Neuronal stem cell (in vitro differentiated cells): ENCODE results near the gene COL4A4.

Source experiments
- DNase-seq: peaks from one replicate; pipeline ENCODE4 v3.0.0-alpha.2; 2013; ENCODE audit warnings: low spot score
- H2AFZ ChIP-seq: one replicate; pipeline ENCODE4 v1.6.1; 2013; ENCODE audit warnings: mild to moderate bottlenecking, low read length, inconsistent platforms
- H2AK5ac ChIP-seq: 2 replicates; pipeline ENCODE4 v1.6.1; 2013; ENCODE audit warnings: low read depth, mild to moderate bottlenecking, inconsistent platforms, low read length, moderate library complexity, mixed read lengths
- H2BK120ac ChIP-seq: 2 replicates; pipeline ENCODE4 v1.6.1; 2013; ENCODE audit warnings: low read depth, mild to moderate bottlenecking, inconsistent platforms, low read length, moderate library complexity, mixed read lengths
- H2BK12ac ChIP-seq: one replicate; pipeline ENCODE4 v1.6.1; 2013; ENCODE audit warnings: low read length, inconsistent platforms
- H2BK15ac ChIP-seq: 2 replicates; pipeline ENCODE4 v1.6.1; 2013; ENCODE audit warnings: mild to moderate bottlenecking, low read length, inconsistent platforms, mixed read lengths
- H2BK5ac ChIP-seq: one replicate; pipeline ENCODE4 v1.6.1; 2013; ENCODE audit warnings: inconsistent platforms, mild to moderate bottlenecking, low read length, moderate library complexity
- H3K14ac ChIP-seq: one replicate; pipeline ENCODE4 v1.6.1; 2013; ENCODE audit warnings: low read length, inconsistent platforms
- H3K18ac ChIP-seq: 2 replicates; pipeline ENCODE4 v1.6.1; 2013; ENCODE audit warnings: low read length, inconsistent platforms
- H3K23ac ChIP-seq: 2 replicates; pipeline ENCODE4 v1.6.1; 2013; ENCODE audit warnings: low read depth, mild to moderate bottlenecking, mixed read lengths, low read length, inconsistent platforms; ENCODE audit not compliant: poor library complexity
- H3K27ac ChIP-seq: replicated peaks from 3 replicates; pipeline ENCODE4 v1.5.1; 2013; ENCODE audit warnings: low read length, inconsistent platforms
- H3K27me3 ChIP-seq, 3 experiments: 2 replicates each; pipeline ENCODE4 v1.6.1; 2013; ENCODE audit warnings: low read length in 3 of 3, mild to moderate bottlenecking in 2 of 3, inconsistent platforms in 1 of 3, low read depth in 1 of 3, mixed read lengths in 1 of 3, moderate library complexity in 1 of 3; ENCODE audit not compliant: control insufficient read depth in 3 of 3, insufficient read depth in 3 of 3
- H3K36me3 ChIP-seq, 2 donors: replicated peaks in 1 of 2; 2 replicates each; pipeline ENCODE4 v1.6.1; 2013; ENCODE audit warnings: low read length in 2 of 2; ENCODE audit not compliant: control insufficient read depth in 2 of 2, insufficient read depth in 2 of 2
- H3K4ac ChIP-seq: 2 replicates; pipeline ENCODE4 v1.6.1; 2013; ENCODE audit warnings: inconsistent platforms, mild to moderate bottlenecking, low read length, moderate library complexity
- H3K4me1 ChIP-seq, 2 donors: 1 replicate in 1 of 2; 2 replicates in 1 of 2; pipeline ENCODE4 v1.6.1; 2013; ENCODE audit warnings: low read length in 2 of 2, low read depth in 1 of 2; ENCODE audit not compliant: control insufficient read depth in 2 of 2, insufficient read depth in 1 of 2
- H3K4me2 ChIP-seq: one replicate; pipeline ENCODE4 v1.6.1; 2013; ENCODE audit warnings: mild to moderate bottlenecking, low read length, inconsistent platforms; ENCODE audit not compliant: insufficient read depth, poor library complexity, severe bottlenecking
- H3K4me3 ChIP-seq, 2 donors: 2 replicates each; pipeline ENCODE4 v1.5.1; 2013; ENCODE audit warnings: low read length in 2 of 2, mild to moderate bottlenecking in 2 of 2, inconsistent platforms in 1 of 2, moderate library complexity in 1 of 2
- H3K79me1 ChIP-seq: one replicate; pipeline ENCODE4 v1.6.1; 2013; ENCODE audit warnings: low read depth, mild to moderate bottlenecking, inconsistent platforms, low read length, moderate library complexity
- H3K9ac ChIP-seq: one replicate; pipeline ENCODE4 v1.6.1; 2013; ENCODE audit warnings: mild to moderate bottlenecking, low read depth, low read length, inconsistent platforms; ENCODE audit not compliant: poor library complexity
- H3K9me3 ChIP-seq, 2 donors: replicated peaks in 1 of 2; 2 replicates each; pipeline versions ENCODE3 to v1.6.1; 2013; ENCODE audit warnings: low read length in 2 of 2, mild to moderate bottlenecking in 2 of 2, inconsistent platforms in 1 of 2, low read depth in 1 of 2, mixed read lengths in 1 of 2, moderate library complexity in 1 of 2; ENCODE audit not compliant: control insufficient read depth in 2 of 2, insufficient read depth in 1 of 2
- H4K8ac ChIP-seq: one replicate; pipeline ENCODE4 v1.6.1; 2013; ENCODE audit warnings: low read depth, mild to moderate bottlenecking, inconsistent platforms, low read length, moderate library complexity
- H4K91ac ChIP-seq: one replicate; pipeline ENCODE4 v1.6.1; 2013; ENCODE audit warnings: low read length, low read depth, mild to moderate bottlenecking, inconsistent platforms; ENCODE audit not compliant: poor library complexity
- WGBS, 2 donors: extraction: QIAGEN DNeasy Blood & Tissue Kit; methylation state at CpG; one replicate each; pipeline ENCODE4 v1.1.7; 2013; ENCODE audit warnings: missing lambda C conversion rate in 2 of 2, mixed read lengths in 1 of 2; ENCODE audit not compliant: insufficient read length in 2 of 2, insufficient replicate concordance in 1 of 2; ENCODE audit errors: extremely low coverage in 2 of 2; 5-methylcytosine and 5-hydroxymethylcytosine counted together

The COL4A4 gene

DNA sequence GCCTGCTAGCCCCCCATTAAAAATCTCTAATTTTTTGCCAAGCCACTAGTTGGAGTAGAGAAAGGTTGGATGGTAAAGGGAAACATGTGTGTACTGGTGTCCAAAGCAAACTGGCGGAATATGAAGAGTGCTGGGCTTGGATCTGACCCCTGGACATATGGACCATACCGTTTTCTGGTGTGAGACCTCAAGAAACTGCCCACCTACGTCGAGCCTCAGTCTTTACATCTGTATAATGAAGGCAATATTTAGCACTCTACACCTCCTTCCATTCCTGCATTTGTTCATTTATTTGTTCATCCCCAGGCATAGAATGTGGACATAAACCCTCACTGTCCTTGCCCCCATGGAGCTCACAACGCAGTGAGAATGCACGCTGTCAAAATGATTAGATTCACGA is 185.7 kb downstream of the COL4A4 start:
- Histone ChIP-seq H2BK5ac (no peak overlapping the region), H3K18ac (no peak overlapping the region), H3K23ac (no peak overlapping the region), H3K9ac (no peak overlapping the region), H2BK120ac (no peak overlapping the region), H3K9me3 (no peaks in the 10 kb centered on the region), H3K4me3 (no peak overlapping the region), H3K79me1 (no peaks in the 10 kb centered on the region), H4K8ac (no peak overlapping the region), H3K27me3 (no peaks in the 10 kb centered on the region), H2AK5ac (no peak overlapping the region), H2BK15ac (no peak overlapping the region), H4K91ac (no peak overlapping the region), H2AFZ (no peak overlapping the region), H3K36me3 (no peaks in the 10 kb centered on the region), H3K4me1 (peaks cover 5 to 10% of the 10 kb centered on the region in 2 donors), H3K27ac (no peak overlapping the region), H3K4me2 (no peak overlapping the region), H2BK12ac (no peak overlapping the region), H3K14ac (no peak overlapping the region), H3K4ac (no peak overlapping the region)
- no peak for DNase-seq
- no CpG with 5 or more reads among the region's 7 CpGs for WGBS, 2 donors

DNA sequence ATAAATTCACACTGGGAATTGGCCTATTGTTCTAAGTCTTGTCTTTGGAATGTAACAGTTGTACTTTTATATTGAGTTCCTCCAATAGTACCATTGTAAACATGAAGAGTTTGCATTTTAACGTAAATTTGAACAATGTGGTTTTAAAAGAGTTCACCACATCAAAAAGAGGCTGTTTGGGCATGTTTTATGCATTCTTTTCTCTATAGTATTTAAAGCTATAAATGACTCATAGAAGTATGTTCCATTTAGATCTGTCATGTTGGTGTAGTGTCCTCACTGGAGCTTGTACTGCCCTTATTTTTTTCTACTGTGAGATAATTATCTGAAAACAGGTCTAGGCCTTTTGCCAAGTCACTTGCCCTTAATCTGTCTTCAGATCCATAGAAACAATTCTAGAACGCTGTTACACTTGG is 186.2 kb downstream of the COL4A4 start:
- no peak overlapping the region for H3K4me3 ChIP-seq
- H3K36me3 ChIP-seq = no peaks in the 10 kb centered on the region
- no peak overlapping the region for H2BK120ac ChIP-seq
- peaks cover 5 to 10% of the 10 kb centered on the region in 2 donors for H3K4me1 ChIP-seq
- H3K27me3 ChIP-seq = no peaks in the 10 kb centered on the region
- H2BK12ac ChIP-seq = no peak overlapping the region
- H3K27ac ChIP-seq = no peak overlapping the region
- no peak overlapping the region for H2AFZ ChIP-seq
- no peak overlapping the region for H2AK5ac ChIP-seq
- H3K4me2 ChIP-seq = no peak overlapping the region
- H3K23ac ChIP-seq = no peak overlapping the region
- WGBS, 2 donors = no CpG with 5 or more reads among the region's 2 CpGs
- no peak overlapping the region for H3K4ac ChIP-seq
- H3K9ac ChIP-seq = no peak overlapping the region
- H3K79me1 ChIP-seq = no peaks in the 10 kb centered on the region
- no peak overlapping the region for H4K8ac ChIP-seq
- H2BK15ac ChIP-seq = no peak overlapping the region
- no peak overlapping the region for H2BK5ac ChIP-seq
- no peaks in the 10 kb centered on the region for H3K9me3 ChIP-seq
- no peak overlapping the region for H3K18ac ChIP-seq
- H3K14ac ChIP-seq = no peak overlapping the region
- DNase-seq = no peak
- H4K91ac ChIP-seq = no peak overlapping the region

- no peak for DNase-seq
- H3K4ac ChIP-seq = no peak overlapping the region
- H2BK15ac ChIP-seq = no peak overlapping the region
- H4K8ac ChIP-seq = no peak overlapping the region
- peaks cover 5 to 8% of the 10 kb centered on the region in 2 donors for H3K4me1 ChIP-seq
- no peak overlapping the region for H2BK120ac ChIP-seq
- H3K27ac ChIP-seq = no peak overlapping the region
- no peak overlapping the region for H2AFZ ChIP-seq
- H3K4me3 ChIP-seq = no peak overlapping the region
- H2BK12ac ChIP-seq = no peak overlapping the region
- H2AK5ac ChIP-seq = no peak overlapping the region
- no peaks in the 10 kb centered on the region for H3K79me1 ChIP-seq
- no peak overlapping the region for H3K18ac ChIP-seq
- no peak overlapping the region for H4K91ac ChIP-seq
- H3K9me3 ChIP-seq = no peaks in the 10 kb centered on the region
- H3K23ac ChIP-seq = no peak overlapping the region
- no peaks in the 10 kb centered on the region for H3K27me3 ChIP-seq
- no peak overlapping the region for H3K14ac ChIP-seq
- WGBS, 2 donors = no CpG with 5 or more reads among the region's 10 CpGs
- no peak overlapping the region for H3K9ac ChIP-seq
- H2BK5ac ChIP-seq = no peak overlapping the region
- H3K4me2 ChIP-seq = no peak overlapping the region
- H3K36me3 ChIP-seq = no peaks in the 10 kb centered on the region
Measured at GRCh38 chr2:226973816-226974215, 190.2 kb downstream of the COL4A4 start.

- H2BK12ac ChIP-seq = no peak overlapping the region
- no peak overlapping the region for H2BK5ac ChIP-seq
- H2AFZ ChIP-seq = no peak overlapping the region
- WGBS, 2 donors = no CpG with 5 or more reads among the region's 4 CpGs
- no peaks in the 10 kb centered on the region for H3K27me3 ChIP-seq
- H3K27ac ChIP-seq = no peak overlapping the region
- H3K4me3 ChIP-seq = no peak overlapping the region
- no peak overlapping the region for H3K4ac ChIP-seq
- no peak overlapping the region for H4K8ac ChIP-seq
- no peak overlapping the region for H3K9ac ChIP-seq
- H3K23ac ChIP-seq = no peak overlapping the region
- no peak overlapping the region for H3K18ac ChIP-seq
- no peak overlapping the region for H4K91ac ChIP-seq
- no peak overlapping the region for H3K4me2 ChIP-seq
- H2AK5ac ChIP-seq = no peak overlapping the region
- no peak for DNase-seq
- H3K14ac ChIP-seq = no peak overlapping the region
- no peaks in the 10 kb centered on the region for H3K79me1 ChIP-seq
- no peak overlapping the region for H2BK15ac ChIP-seq
- H3K36me3 ChIP-seq = no peaks in the 10 kb centered on the region
- no peaks in the 10 kb centered on the region for H3K9me3 ChIP-seq
- no peaks in the 10 kb centered on the region for H3K4me1 ChIP-seq
- H2BK120ac ChIP-seq = no peak overlapping the region
Measured at GRCh38 chr2:226971770-226972169, 192.2 kb downstream of the COL4A4 start.
